GM13977 (cell line): Measurements from ENCODE around the gene LDLRAD4.

ENCODE experiments used
- DNase-seq: peaks from one replicate; pipeline ENCODE4 v3.0.0; 2012; ENCODE audit warnings: low spot score
- in situ Hi-C: fragments of 300-500 bp; cut with MboI; formaldehyde crosslinking; loops from one replicate; pipeline ENCODE4 v1.12.0; 2022; ENCODE audit warnings: low sequenced_read_pairs, low pct_unique_long_range_greater_than_20kb, mixed read lengths, inconsistent platforms; ENCODE audit not compliant: unreplicated experiment
- TF ChIP-seq, protein P1 (sequence below): IDR thresholded peaks from 2 replicates; pipeline ENCODE4 v1.5.1; 2012; ENCODE audit warnings: mild to moderate bottlenecking, control low read depth; ENCODE audit not compliant: insufficient read depth; ENCODE audit errors: extremely low read depth, missing control alignments

LDLRAD4 gene

DNA sequence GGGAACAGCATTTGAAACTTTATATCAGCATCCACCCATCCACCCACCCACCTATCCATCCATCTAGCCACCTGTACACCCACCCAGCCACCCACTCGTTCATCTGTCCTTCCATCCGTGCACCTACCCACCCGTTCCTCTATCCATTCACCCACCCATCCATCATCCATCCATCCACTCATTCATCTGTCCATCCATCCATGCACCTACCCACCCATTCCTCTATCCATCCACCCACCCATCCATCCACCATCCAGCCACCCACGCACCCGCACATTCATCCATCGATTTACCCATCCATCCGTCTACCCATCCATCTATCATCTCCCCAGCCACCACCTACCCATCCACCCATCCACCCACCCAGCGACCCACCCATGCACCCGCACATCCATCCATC, 24.8 kb downstream of the LDLRAD4 start:
- DNase-seq: no peak
- in situ Hi-C loops: no loop called here

DNA sequence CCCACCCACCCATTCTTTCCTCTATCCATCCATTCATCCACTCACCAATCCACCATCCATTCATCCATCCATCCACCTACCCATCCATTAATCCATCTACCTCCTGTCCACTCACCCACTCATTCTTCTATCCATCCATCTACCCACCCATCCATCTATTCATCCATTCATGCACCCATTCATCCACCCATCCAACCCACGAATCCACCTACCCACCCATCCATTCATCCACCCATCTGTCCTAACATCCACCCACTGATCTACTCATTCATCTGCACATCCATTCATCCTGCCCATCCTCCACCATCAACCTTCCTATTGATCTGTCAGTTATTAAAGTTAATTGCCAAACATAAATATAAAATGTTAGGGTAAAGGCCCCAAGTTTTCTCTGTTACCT, 25.6 kb downstream of the LDLRAD4 start:
- no peak for DNase-seq
- TF ChIP-seq, protein P1, sequence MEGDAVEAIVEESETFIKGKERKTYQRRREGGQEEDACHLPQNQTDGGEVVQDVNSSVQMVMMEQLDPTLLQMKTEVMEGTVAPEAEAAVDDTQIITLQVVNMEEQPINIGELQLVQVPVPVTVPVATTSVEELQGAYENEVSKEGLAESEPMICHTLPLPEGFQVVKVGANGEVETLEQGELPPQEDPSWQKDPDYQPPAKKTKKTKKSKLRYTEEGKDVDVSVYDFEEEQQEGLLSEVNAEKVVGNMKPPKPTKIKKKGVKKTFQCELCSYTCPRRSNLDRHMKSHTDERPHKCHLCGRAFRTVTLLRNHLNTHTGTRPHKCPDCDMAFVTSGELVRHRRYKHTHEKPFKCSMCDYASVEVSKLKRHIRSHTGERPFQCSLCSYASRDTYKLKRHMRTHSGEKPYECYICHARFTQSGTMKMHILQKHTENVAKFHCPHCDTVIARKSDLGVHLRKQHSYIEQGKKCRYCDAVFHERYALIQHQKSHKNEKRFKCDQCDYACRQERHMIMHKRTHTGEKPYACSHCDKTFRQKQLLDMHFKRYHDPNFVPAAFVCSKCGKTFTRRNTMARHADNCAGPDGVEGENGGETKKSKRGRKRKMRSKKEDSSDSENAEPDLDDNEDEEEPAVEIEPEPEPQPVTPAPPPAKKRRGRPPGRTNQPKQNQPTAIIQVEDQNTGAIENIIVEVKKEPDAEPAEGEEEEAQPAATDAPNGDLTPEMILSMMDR: no peak
- in situ Hi-C loops: no loop called here

More for the DNA sequence above, 24.8 kb downstream of the LDLRAD4 start:
- TF ChIP-seq, protein P1: no peak

DNA sequence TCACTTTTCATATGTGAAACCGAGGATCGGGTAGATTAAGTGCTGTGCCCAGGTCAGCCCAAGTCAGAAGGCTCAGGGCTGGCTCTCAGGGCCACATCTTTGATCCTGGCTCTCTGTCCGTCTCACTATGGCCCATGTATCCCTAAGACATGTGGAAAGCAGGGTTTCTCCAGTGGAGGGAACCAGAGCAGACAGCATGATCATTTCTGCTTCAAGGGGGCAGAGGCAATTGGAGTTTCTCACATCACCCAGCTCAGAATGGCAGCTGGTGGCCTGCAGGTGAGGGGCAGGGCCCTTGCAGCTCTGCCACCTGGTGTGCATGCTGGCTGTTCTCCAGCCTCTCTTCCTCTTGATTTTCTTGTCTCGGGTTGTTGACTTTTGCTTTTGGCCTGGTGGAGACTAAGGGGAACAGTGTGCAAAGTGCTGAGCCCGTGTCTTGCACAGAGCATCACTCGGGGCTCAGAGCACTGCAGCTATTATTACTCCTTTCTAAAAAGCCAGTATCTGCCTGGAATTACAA, 27.0 kb downstream of the LDLRAD4 start:
- TF ChIP-seq, protein P1: no peak
- in situ Hi-C loops: no loop called here
- DNase-seq: no peak

DNA sequence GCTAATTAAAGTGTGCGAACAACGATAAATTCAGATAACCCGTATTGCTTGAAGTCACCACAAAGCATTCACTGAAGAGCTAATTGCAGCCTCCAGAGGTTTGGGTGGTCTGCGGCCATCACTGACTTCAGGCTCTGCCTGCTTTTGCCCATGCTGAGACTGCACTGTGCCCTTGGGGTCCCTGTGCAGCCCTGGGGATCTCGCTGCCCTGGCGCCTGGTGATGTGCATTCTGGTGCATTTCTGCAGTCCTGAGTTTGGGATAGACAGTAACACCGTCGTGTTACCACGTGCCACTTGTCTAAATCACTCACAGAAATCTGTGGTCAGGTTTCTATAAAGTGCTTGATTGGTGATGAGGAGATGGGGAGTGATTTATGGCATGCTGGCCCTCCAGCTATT, 27.6 kb downstream of the LDLRAD4 start:
- in situ Hi-C loops: no loop called here
- TF ChIP-seq, protein P1: no peak

DNA sequence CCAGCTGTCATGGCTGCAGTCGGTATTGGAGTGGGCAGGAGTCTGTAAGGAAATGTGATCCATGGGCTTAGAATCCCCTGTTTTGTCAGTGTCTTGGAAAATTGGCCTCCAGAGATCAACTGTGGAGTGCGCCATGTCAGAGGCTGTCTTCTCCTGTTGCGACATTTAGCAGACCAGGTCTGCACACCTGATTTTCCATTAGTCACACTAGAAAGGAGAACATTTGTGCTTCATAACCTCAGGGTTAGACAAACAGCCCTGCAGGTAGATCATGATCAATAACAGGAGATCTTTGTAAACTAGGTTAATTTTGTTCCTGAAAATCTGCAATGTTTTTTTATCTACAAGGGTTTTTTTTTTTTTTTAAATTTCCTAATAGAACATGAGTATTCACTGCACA, 28.0 kb downstream of the LDLRAD4 start:
- in situ Hi-C loops: no loop called here
- no peak for DNase-seq
- TF ChIP-seq, protein P1: no peak

More for the DNA sequence above, 27.6 kb downstream of the LDLRAD4 start:
- DNase-seq: no peak

- TF ChIP-seq, protein P1: no peak
- DNase-seq: no peak
- in situ Hi-C loops: no loop called here
Observed at GRCh38 chr18:13247506-13247905, 28.9 kb downstream of the LDLRAD4 start.
